HepG2 (cell line): ENCODE results near the gene SIRPA. TPM values are rescaled to one million over a fixed set of nuclear protein-coding genes. Genes with fewer than 3 reads are reported as not detected.

Experiments
- ATAC-seq: fragments of 200-7000 bp; cut with Tn5 transposase; 3 replicates; pipeline ENCODE4 v1.9.1; 2020; ENCODE audit warnings: mild to moderate bottlenecking, moderate library complexity
- BruUV-seq: library from RNA; stranded (reverse); fragments of 400-500 nt; replicated peaks from 2 replicates; lab custom pipeline; 2021; lab: Mats Ljungman, UMichigan
- CTCF ChIA-PET: fragments of 300-600 bp; formaldehyde crosslinking; extraction: SDS; loops from one replicate; lab custom pipeline; 2021; ENCODE audit warnings: low total read pairs, inconsistent platforms, low intra/inter-chr PET ratio; lab: Yijun Ruan, JAX
- POLR2A ChIA-PET: fragments of 350-600 bp; sonication (Branson Sonifier 250); formaldehyde crosslinking; loops from one replicate; lab custom pipeline; 2020; ENCODE audit warnings: antibody characterized with exemption, inconsistent platforms; lab: Yijun Ruan, JAX
- DNase-seq: peaks from one replicate; pipeline ENCODE4 v3.0.0-alpha.2; 2015; ENCODE audit warnings: low spot score
- FAIRE-seq: peaks from 3 replicates; lab custom pipeline; 2011; peaks lifted over from hg19 to GRCh38; lab: Jason Lieb, UNC
- H2AFZ ChIP-seq: one replicate; pipeline ENCODE4 v1.6.1; 2011; ENCODE audit warnings: low read length, inconsistent platforms
- H3K27ac ChIP-seq: fragments of 300-600 bp; 3 replicates; pipeline ENCODE4 v1.8.0; 2011; ENCODE audit warnings: mixed run types, mild to moderate bottlenecking, mixed read lengths, low read length, inconsistent platforms; ENCODE audit not compliant: insufficient read depth; ENCODE audit errors: extremely low read length
- H3K27me3 ChIP-seq, 2 experiments: fragments of 200-600 bp in 1 of 2; 2 replicates in 1 of 2; 3 replicates in 1 of 2; pipeline versions ENCODE4 v1.6.0 to v1.8.0; 2011; ENCODE audit warnings: low read length in 2 of 2, mild to moderate bottlenecking in 2 of 2, moderate library complexity in 2 of 2, inconsistent platforms in 1 of 2; ENCODE audit not compliant: insufficient read depth in 2 of 2, control insufficient read depth in 1 of 2
- H3K36me3 ChIP-seq, 2 experiments: fragments of 200-600 bp in 1 of 2; replicated peaks in 1 of 2; 2 replicates in 1 of 2; 3 replicates in 1 of 2; pipeline versions ENCODE4 v1.5.1 to v1.8.0; 2011; ENCODE audit warnings: low read length in 2 of 2, inconsistent platforms in 1 of 2; ENCODE audit not compliant: insufficient read depth in 2 of 2, control insufficient read depth in 1 of 2
- H3K4me1 ChIP-seq: 2 replicates; pipeline ENCODE4 v1.5.1; 2012; ENCODE audit warnings: low read length, inconsistent platforms; ENCODE audit not compliant: insufficient read depth
- H3K4me2 ChIP-seq: 2 replicates; pipeline ENCODE4 v1.6.0; 2011; ENCODE audit warnings: low read depth, low read length, inconsistent platforms
- H3K4me3 ChIP-seq, 3 experiments: fragments of 200-600 bp in 1 of 3; sonication (generic), shearing (Covaris generic) in 1 of 3; replicated peaks in 1 of 3; 2 replicates each; pipeline ENCODE4 v1.5.1; 2011 to 2016; ENCODE audit warnings: low read length in 3 of 3, inconsistent platforms in 2 of 3, low read depth in 2 of 3, mild to moderate bottlenecking in 2 of 3, control low read depth in 1 of 3, mixed read lengths in 1 of 3; ENCODE audit not compliant: insufficient read depth in 1 of 3
- H3K79me2 ChIP-seq: one replicate; pipeline ENCODE4 v1.6.1; 2011; ENCODE audit warnings: low read length, inconsistent platforms; ENCODE audit not compliant: insufficient read depth
- H3K9ac ChIP-seq: 2 replicates; pipeline ENCODE4 v1.6.0; 2011; ENCODE audit warnings: mild to moderate bottlenecking, low read depth, low read length, inconsistent platforms; ENCODE audit not compliant: insufficient read depth
- H3K9me3 ChIP-seq: 2 replicates; pipeline ENCODE4 v1.5.1; 2012; ENCODE audit warnings: mild to moderate bottlenecking, low read length
- H4K20me1 ChIP-seq: 2 replicates; pipeline ENCODE4 v1.6.0; 2011; ENCODE audit warnings: inconsistent platforms, mild to moderate bottlenecking, low read length, moderate library complexity; ENCODE audit not compliant: insufficient read depth
- ETS1 ChIP-seq: sonication (generic); formaldehyde crosslinking; IDR thresholded peaks from 2 replicates; pipeline ENCODE4 v1.4.0; 2020; ENCODE audit warnings: missing genetic modification reagents
- HCFC1 ChIP-seq: fragments of 150-350 bp; IDR thresholded peaks from 2 replicates; pipeline ENCODE4 v1.6.1; 2014; ENCODE audit warnings: low read depth, low read length
- HIC2 ChIP-seq: sonication (generic); formaldehyde crosslinking; IDR thresholded peaks from 2 replicates; pipeline ENCODE4 v1.9.0; 2022; ENCODE audit warnings: low read depth, missing genetic modification reagents
- MAFF ChIP-seq: IDR thresholded peaks from 2 replicates; pipeline ENCODE4 v1.6.1; 2011; ENCODE audit warnings: low read depth, low read length, improper control_type of control experiment
- RELA ChIP-seq: sonication (generic); formaldehyde crosslinking; IDR thresholded peaks from 2 replicates; pipeline ENCODE4 v1.4.0; 2020; ENCODE audit warnings: missing genetic modification reagents
- SMC3 ChIP-seq: IDR thresholded peaks from 2 replicates; pipeline ENCODE4 v1.6.1; 2011; ENCODE audit warnings: low read length, improper control_type of control experiment
- WIZ ChIP-seq: sonication (generic); formaldehyde crosslinking; IDR thresholded peaks from 2 replicates; pipeline ENCODE4 v1.5.1; 2020; ENCODE audit warnings: mild to moderate bottlenecking, missing genetic modification reagents
- ZHX2 ChIP-seq, 2 experiments: sonication (generic) in 1 of 2; formaldehyde crosslinking in 1 of 2; IDR thresholded peaks; 2 replicates each; pipeline versions ENCODE4 v1.6.1 to v1.9.0; 2014 to 2022; ENCODE audit warnings: antibody characterized with exemption in 1 of 2, borderline replicate concordance in 1 of 2, inconsistent platforms in 1 of 2, low read depth in 1 of 2, missing genetic modification reagents in 1 of 2
- ZNF691 ChIP-seq: sonication (generic); formaldehyde crosslinking; IDR thresholded peaks from 2 replicates; pipeline ENCODE4 v1.4.0; 2020; ENCODE audit warnings: missing genetic modification reagents, low read depth, mild to moderate bottlenecking, borderline replicate concordance
- ZSCAN29 ChIP-seq: sonication (generic); formaldehyde crosslinking; conservative IDR thresholded peaks from 2 replicates; pipeline ENCODE4 v1.4.0; 2020; ENCODE audit warnings: mild to moderate bottlenecking, missing genetic modification reagents
- ZUFSP ChIP-seq: sonication (generic); formaldehyde crosslinking; IDR thresholded peaks from 2 replicates; pipeline ENCODE4 v1.9.0; 2021; ENCODE audit warnings: missing genetic modification reagents, mild to moderate bottlenecking, borderline replicate concordance
- WGBS: methylation state at CpG from one replicate; pipeline ENCODE4 v1.1.6; 2017; ENCODE audit warnings: low lambda C conversion rate; 5-methylcytosine and 5-hydroxymethylcytosine counted together
- in situ Hi-C: cut with HindIII; loops from 2 replicates; pipeline ENCODE4 v1.10.0; 2017; ENCODE audit warnings: low pct_unique_long_range_greater_than_20kb; ENCODE audit not compliant: extremely low pct_ligation_motif_present
- intact Hi-C: fragments of 100-400 bp; cut with micrococcal nuclease; formaldehyde crosslinking; loops from one replicate; pipeline ENCODE4 v1.10.0; 2022; ENCODE audit not compliant: unreplicated experiment
- polyA plus RNA-seq, 8 experiments: library from polyadenylated mRNA; depleted of rRNA in 3 of 8; stranded (reverse) in 7 of 8; unstranded in 1 of 8; fragments of >200 nt; fragmentation: Illumina TruSeq in 4 of 8; extraction: Trizol in 4 of 8; gene quantifications; 2 replicates each; pipeline versions ENCODE4 v1.2.1 to v1.2.3, GENCODE V29; 2011 to 2016; ENCODE audit warnings: low read depth in 4 of 8, missing spikeins in 1 of 8, mixed read lengths in 1 of 8; ENCODE audit not compliant: insufficient read depth in 1 of 8
- total RNA-seq, 5 experiments: library from RNA; depleted of rRNA; stranded (reverse); fragments of >200 nt; fragmentation: Illumina TruSeq; extraction: Trizol; gene quantifications; 2 replicates each; pipeline ENCODE4 v1.2.3, GENCODE V29; 2016; ENCODE audit warnings: low read depth in 1 of 5

Gene SIRPA
- total and polyA plus RNA-seq, 2 of the 13 experiments (the other 11 are each of a cell fraction or from before 2014, with no cell fraction given) = 7.2 to 17.6 TPM

- TF ChIP-seq ZSCAN29 (CRISPR knock-in tag) (0 out of 2 replicates have a peak, but pooled peaks have one; percentile 18), ZNF691 (CRISPR knock-in tag) (0 out of 2 replicates have a peak, but pooled peaks have one; percentile 25), HIC2 (CRISPR knock-in tag) (no peak), WIZ (CRISPR knock-in tag) (no peak), RELA (no peak), HCFC1 (no peak)
- TF ChIP-seq, all 625 proteins: peak for 7
Observed at GRCh38 chr20:1875183-1875554, 20.0 kb upstream of the SIRPA start (continued).

GRCh38 chr20:1875762-1876161, 19.4 kb upstream of the SIRPA start:
- in situ Hi-C loops = no loop called here
- Histone ChIP-seq H3K79me2 (no peaks in the 10 kb centered on the region), H3K4me2 (peak overlapping the region; percentile 66), H3K4me3 (peak overlapping the region in 1 of 3 experiments; percentile 45; a peak in 1 of 6 replicates), H3K9ac (no peak overlapping the region), H3K36me3 (no peaks in the 10 kb centered on the region), H3K4me1 (peaks cover 77% of the 10 kb centered on the region), H3K27me3 (peaks cover 0 to 2% of the 10 kb centered on the region in 2 experiments; a peak in 1 of 5 replicates), H3K9me3 (no peaks in the 10 kb centered on the region), H2AFZ (no peak overlapping the region), H4K20me1 (no peaks in the 10 kb centered on the region), H3K27ac (no peak overlapping the region)
- POLR2A ChIA-PET = interaction anchor here (0.9 to 2.0 kb wide), 4 partner anchors 12 to 47 kb away, joined by 3 to 10 read pairs (median 5); no protein-coding TSS in a partner anchor
- DNase-seq (no peak), FAIRE-seq (no peak), ATAC-seq (peak; percentile 15)
- intact Hi-C loops = no loop called here
- CTCF ChIA-PET = no interaction called here
- no TSS peak for BruUV-seq
- 10% methylated on average over 7 of the region's 7 CpGs for WGBS
- TF ChIP-seq MAFF (no peak), ZUFSP (no peak), SMC3 (no peak), ETS1 (CRISPR knock-in tag) (no peak), ZHX2 (IDR thresholded peaks at IDR 0.05; ENCODE audit: low read depth) (no peak), ZHX2 (CRISPR knock-in tag; IDR thresholded peaks at IDR 0.05; ENCODE audit: borderline replicate concordance) (no peak)
